ENCODE measurements around the gene VOPP1.

The VOPP1 gene

DNA sequence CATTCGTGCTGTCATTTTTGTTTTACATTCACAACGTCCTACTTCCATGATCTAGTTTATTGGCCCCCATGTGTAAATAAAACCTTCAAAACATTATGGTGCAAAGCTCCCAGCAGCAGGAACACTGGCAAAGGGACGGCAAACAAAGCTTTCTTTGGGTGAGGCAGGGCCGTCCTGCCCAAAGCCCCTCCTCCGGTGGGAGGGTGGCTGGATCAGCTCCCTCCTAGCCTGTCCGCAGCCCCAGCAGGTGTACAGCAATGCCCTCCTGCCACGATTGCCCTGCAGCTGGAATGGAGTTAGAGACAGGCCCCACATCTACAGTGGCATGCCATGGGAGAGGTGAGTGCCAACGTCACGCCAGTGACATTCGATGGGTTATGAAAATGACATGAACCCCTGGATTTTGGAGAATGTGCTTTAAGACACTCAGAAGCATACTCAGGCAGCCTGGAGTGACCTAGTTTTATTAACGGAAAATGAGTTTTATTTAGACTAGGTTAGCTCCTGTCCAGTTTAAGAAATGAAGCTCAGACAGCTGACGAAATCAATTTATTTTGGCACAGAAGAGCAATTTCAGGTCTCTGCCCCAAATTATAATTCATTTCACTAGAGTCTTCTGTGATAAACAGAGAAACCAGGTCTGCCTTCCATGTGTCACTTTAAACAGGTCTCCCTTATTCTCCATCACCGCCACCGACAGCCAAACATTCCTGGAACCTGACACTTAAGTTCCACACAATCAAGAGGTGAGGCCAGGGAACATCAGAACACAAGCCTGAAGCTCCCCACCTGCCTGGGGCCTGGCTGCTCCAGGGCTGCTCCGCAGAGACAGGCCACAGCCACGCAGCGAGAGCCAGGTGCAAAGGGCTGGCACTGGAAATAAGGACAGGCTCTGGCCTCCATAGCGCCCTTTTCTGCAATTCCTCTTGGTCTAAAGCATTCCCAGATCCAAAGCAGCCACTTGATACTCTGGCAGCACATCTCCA, 50.1 kb downstream of the VOPP1 start:
- Histone ChIP-seq H3K4me1 (ENCODE audit: insufficient read depth, low read length) (peaks cover 19% of the 10 kb centered on the region), H3K9me3 (ENCODE audit: control insufficient read depth, insufficient read depth, low read length) (no peaks in the 10 kb centered on the region), H3K9ac (ENCODE audit: low read depth, low read length) (no peak overlapping the region), H3K36me3 (ENCODE audit: insufficient read depth, low read length) (peaks cover 15% of the 10 kb centered on the region)

DNA sequence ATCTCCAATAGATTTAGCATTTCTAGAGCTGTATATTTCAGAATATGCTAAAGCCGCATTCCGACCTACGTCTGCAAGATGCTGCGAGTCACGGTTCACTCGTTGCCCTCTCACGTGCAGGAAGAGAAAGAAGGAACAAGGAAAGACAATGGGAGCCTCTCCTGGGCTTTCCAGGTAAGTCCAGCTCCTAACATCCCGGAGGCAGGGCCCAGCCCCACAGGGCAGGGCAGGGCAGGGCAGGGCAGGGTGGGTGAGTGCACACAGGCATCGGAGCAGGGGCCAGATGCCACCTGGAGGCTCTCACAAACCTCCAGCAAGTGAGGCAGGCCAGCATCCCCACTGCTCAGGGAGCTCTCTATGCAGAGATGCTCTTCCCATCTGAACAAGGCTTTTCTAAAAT, 50.8 kb downstream of the VOPP1 start:
- Histone ChIP-seq H3K9ac (ENCODE audit: low read depth, low read length) (no peak overlapping the region), H3K4me1 (ENCODE audit: insufficient read depth, low read length) (peaks cover 13% of the 10 kb centered on the region)

GRCh38 chr7:55520426-55521140, 51.7 kb downstream of the VOPP1 start:
- no peak overlapping the region; the same call in 1 of the 2 replicates for H3K9ac ChIP-seq (ENCODE audit: low read depth, low read length)
- peaks cover 5% of the 10 kb centered on the region for H3K4me1 ChIP-seq (ENCODE audit: insufficient read depth, low read length)
- H3K36me3 ChIP-seq (ENCODE audit: insufficient read depth, low read length) = peaks cover 15% of the 10 kb centered on the region
- H3K9me3 ChIP-seq (ENCODE audit: control insufficient read depth, insufficient read depth, low read length) = no peaks in the 10 kb centered on the region

More for the DNA sequence above, 50.8 kb downstream of the VOPP1 start:
- Histone ChIP-seq H3K36me3 (ENCODE audit: insufficient read depth, low read length) (peaks cover 15% of the 10 kb centered on the region), H3K9me3 (ENCODE audit: control insufficient read depth, insufficient read depth, low read length) (no peaks in the 10 kb centered on the region)

- no peak overlapping the region for H3K9ac ChIP-seq (ENCODE audit: low read depth, low read length)
Measured at GRCh38 chr7:55518836-55519235, 53.5 kb downstream of the VOPP1 start.

DNA sequence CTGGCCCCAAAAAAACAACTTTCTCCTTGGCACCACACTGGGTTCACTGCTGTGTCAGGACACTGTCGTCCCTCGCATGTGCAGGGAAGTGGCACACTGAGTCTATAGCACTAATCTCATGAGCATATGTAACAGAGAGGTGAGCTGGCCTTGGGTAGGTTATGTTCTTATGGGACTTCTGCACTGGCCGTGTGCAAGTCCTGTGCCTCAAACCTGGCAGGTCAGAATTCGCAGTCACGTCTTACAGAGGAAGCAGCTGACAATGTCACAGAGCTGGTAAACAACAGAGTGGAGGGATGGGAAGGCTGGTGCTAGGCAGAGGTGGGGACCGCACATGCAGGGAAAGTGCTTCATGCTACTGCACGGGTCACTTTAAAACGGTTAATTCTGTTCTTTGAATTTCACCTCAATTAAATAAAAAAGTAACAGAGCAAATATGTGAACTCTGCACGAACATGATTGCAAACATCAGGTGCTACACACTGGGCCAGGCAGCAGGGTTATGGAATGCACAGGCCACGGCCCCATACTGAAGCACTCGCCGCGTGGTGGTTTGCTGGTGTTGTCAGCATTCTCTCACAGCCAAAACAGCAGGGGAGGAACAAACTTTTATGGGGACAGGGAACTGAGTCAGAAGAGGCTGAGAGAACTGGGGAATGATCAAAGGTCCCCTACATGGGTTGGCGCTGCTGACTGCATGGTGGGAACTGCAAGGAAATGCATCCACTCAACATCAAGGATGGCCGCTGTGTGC, 54.2 kb downstream of the VOPP1 start:
- Histone ChIP-seq H3K9me3 (ENCODE audit: control insufficient read depth, insufficient read depth, low read length) (no peaks in the 10 kb centered on the region), H3K36me3 (ENCODE audit: insufficient read depth, low read length) (peaks cover 15% of the 10 kb centered on the region), H3K9ac (ENCODE audit: low read depth, low read length) (no peak overlapping the region), H3K4me1 (ENCODE audit: insufficient read depth, low read length) (peaks cover 8% of the 10 kb centered on the region; the same call in 1 of the 2 replicates)

More at GRCh38 chr7:55518836-55519235, 53.5 kb downstream of the VOPP1 start:
- H3K9me3 ChIP-seq (ENCODE audit: control insufficient read depth, insufficient read depth, low read length) = no peaks in the 10 kb centered on the region
- peaks cover 5% of the 10 kb centered on the region; the same call in 1 of the 2 replicates for H3K4me1 ChIP-seq (ENCODE audit: insufficient read depth, low read length)
- H3K36me3 ChIP-seq (ENCODE audit: insufficient read depth, low read length) = peaks cover 15% of the 10 kb centered on the region

GRCh38 chr7:55517191-55517633, 55.1 kb downstream of the VOPP1 start:
- Histone ChIP-seq H3K36me3 (ENCODE audit: insufficient read depth, low read length) (peaks cover 15% of the 10 kb centered on the region), H3K9ac (ENCODE audit: low read depth, low read length) (no peak overlapping the region), H3K9me3 (ENCODE audit: control insufficient read depth, insufficient read depth, low read length) (no peaks in the 10 kb centered on the region), H3K4me1 (ENCODE audit: insufficient read depth, low read length) (peaks cover 8% of the 10 kb centered on the region; the same call in 1 of the 2 replicates)

DNA sequence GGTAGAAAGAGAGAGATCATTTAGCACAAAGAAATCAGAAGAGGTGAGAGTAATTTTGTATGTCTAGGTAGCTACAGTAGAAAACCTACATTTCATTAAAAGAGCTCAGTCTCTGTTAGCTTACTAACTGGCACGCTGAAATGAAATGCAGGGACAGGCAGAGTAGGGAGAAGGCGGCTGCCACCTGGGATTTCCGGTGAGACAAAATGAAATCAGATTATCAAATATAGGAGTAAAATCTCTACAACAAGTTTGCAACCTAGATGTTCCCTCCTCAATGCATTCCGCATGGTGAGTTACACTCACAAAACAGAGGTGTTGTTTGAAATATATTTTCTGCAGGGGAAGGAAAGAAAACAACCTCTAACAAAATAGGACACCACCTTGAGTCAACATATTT, 55.9 kb downstream of the VOPP1 start:
- Histone ChIP-seq H3K9me3 (ENCODE audit: control insufficient read depth, insufficient read depth, low read length) (no peaks in the 10 kb centered on the region), H3K9ac (ENCODE audit: low read depth, low read length) (no peak overlapping the region), H3K36me3 (ENCODE audit: insufficient read depth, low read length) (peaks cover 15% of the 10 kb centered on the region), H3K4me1 (ENCODE audit: insufficient read depth, low read length) (peaks cover 8% of the 10 kb centered on the region; the same call in 1 of the 2 replicates)

DNA sequence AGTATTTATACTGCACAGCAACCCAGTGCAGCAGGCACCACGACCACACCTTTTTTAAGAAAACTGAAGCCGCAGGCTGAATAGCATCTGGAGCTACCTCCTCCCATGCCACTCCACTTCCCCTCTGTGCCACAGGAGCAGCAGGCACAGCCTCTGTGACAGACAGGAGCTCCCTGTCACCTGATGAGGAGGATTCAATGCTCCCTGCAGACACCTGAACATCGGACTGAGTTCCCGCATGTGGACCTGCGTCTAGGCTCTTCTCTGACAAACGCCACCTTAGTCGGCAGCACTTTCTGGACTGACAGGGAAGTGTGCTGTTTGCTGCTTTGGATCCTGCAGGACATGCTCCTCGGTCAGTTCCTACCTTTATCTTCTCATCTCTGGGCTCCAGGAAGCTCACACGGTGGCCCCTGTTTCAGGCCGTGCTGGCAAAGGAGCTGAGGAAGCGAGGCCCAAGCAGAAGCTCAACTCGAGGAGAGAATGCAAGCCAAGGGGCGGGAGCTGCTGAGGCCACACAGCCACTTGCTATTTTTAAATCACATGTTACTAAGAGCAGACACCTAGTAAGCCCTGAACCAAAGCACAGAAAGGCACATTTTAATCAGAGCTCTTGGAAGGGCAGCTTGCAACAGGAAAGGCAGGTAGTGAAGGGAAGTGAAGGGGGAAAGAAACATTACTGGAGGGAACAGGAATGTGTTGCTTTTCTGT, 56.6 kb downstream of the VOPP1 start:
- Histone ChIP-seq H3K9ac (ENCODE audit: low read depth, low read length) (no peak overlapping the region), H3K4me1 (ENCODE audit: insufficient read depth, low read length) (peaks cover 8% of the 10 kb centered on the region; the same call in 1 of the 2 replicates), H3K36me3 (ENCODE audit: insufficient read depth, low read length) (peaks cover 15% of the 10 kb centered on the region), H3K9me3 (ENCODE audit: control insufficient read depth, insufficient read depth, low read length) (no peaks in the 10 kb centered on the region)

DNA sequence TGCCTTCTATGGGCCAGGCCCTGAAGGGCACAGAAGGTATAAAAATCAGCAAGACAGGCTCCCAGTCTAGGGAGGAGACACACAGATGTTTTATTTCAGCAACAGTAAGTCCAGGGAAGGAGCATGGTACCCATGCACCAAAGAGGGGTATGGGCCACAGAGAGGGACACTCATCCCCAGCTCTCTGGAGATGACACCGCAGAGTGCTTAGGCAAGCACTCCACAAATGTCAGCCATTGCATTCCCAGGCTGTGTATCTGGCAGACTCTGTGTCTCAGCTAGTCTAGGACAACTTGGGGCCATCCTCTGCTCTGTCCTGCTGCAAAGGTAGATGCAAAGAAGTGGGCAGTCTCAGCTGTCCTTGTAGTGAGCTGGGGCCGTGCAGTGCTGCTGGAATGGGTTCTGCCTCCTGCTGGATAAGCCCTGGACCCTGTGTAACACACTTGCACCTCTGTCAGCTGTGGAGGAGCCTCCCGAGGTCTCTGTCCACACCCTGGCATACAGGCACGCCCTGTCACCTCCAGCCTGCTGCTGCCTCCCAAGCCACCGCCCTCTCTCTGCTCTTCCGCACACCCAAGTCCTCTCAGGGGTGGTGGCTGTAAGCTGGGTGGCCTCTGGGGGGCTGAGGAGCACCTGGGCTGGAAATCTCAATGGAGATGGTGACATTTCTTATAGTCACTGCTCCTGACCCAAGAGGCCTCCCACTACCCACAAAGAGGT, 57.6 kb downstream of the VOPP1 start:
- Histone ChIP-seq H3K4me1 (ENCODE audit: insufficient read depth, low read length) (peaks cover 10% of the 10 kb centered on the region; the same call in 1 of the 2 replicates), H3K36me3 (ENCODE audit: insufficient read depth, low read length) (peaks cover 11% of the 10 kb centered on the region), H3K9ac (ENCODE audit: low read depth, low read length) (no peak overlapping the region), H3K9me3 (ENCODE audit: control insufficient read depth, insufficient read depth, low read length) (no peaks in the 10 kb centered on the region)

DNA sequence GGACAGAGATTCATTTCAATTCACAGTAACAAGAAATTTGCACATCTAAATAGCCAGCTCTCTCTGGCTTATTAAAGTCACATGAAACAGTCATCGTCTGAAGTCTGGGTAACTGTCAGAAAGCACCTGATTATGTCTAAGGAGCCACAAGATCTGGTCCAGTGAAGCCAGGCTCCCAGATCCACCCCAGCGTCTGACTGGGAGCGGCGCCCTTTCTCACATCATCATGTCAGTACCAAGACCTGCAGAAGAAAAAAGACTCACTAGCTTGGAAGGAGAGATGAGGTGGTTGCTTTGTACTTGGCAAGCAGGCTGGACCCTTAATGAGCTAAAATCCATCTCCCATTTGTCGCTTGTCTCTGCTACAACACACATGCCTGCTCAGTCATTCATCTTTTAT, 58.4 kb downstream of the VOPP1 start:
- H3K36me3 ChIP-seq (ENCODE audit: insufficient read depth, low read length) = peaks cover 7% of the 10 kb centered on the region
- no peaks in the 10 kb centered on the region for H3K9me3 ChIP-seq (ENCODE audit: control insufficient read depth, insufficient read depth, low read length)
- H3K9ac ChIP-seq (ENCODE audit: low read depth, low read length) = no peak overlapping the region
- peaks cover 13% of the 10 kb centered on the region; the same call in 1 of the 2 replicates for H3K4me1 ChIP-seq (ENCODE audit: insufficient read depth, low read length)

- Histone ChIP-seq H3K36me3 (ENCODE audit: insufficient read depth, low read length) (no peaks in the 10 kb centered on the region; the same call in none of the 2 replicates), H3K9me3 (ENCODE audit: control insufficient read depth, insufficient read depth, low read length) (no peaks in the 10 kb centered on the region)
Measured at GRCh38 chr7:55512635-55513191, 59.6 kb downstream of the VOPP1 start.

DNA sequence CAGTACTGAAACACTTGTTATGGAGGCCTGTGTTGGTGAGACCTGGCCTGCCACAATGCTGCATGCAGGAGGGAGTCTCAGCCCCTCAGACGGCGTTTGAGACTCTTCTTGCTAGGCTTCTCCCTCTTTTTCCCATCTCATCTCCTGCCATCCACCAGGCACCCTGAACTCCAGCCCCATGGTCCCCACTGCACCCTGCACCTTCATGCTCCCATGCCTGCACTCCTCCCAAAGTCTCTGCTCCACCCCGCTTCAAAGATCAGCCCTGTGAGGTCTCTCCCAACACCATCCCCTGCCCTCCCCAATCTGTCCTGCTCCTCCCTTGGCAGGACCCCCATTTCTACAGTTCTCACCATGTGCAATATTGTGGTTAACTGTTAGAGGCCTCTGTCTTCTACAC, 61.7 kb downstream of the VOPP1 start:
- H3K36me3 ChIP-seq (ENCODE audit: insufficient read depth, low read length) = peaks cover 2% of the 10 kb centered on the region
- no peaks in the 10 kb centered on the region for H3K9me3 ChIP-seq (ENCODE audit: control insufficient read depth, insufficient read depth, low read length)
- no peak overlapping the region for H3K9ac ChIP-seq (ENCODE audit: low read depth, low read length)
- H3K4me1 ChIP-seq (ENCODE audit: insufficient read depth, low read length) = peaks cover 13% of the 10 kb centered on the region; the same call in 1 of the 2 replicates

More at GRCh38 chr7:55512635-55513191, 59.6 kb downstream of the VOPP1 start:
- Histone ChIP-seq H3K9ac (ENCODE audit: low read depth, low read length) (no peak overlapping the region), H3K4me1 (ENCODE audit: insufficient read depth, low read length) (peaks cover 13% of the 10 kb centered on the region; the same call in 1 of the 2 replicates)
